ENCODE measurements around the gene GCNT1.
"Not testable (repeated sequence)": the region's sequence is repeated elsewhere in the genome, so short reads cannot be mapped to it uniquely, and the experiment has no call there.

The GCNT1 gene

GRCh38 chr9:76490249-76490990 is 31.4 kb downstream of the GCNT1 start:
- DNase-seq (ENCODE audit: low read depth in 3 of 3) = no peak

- not testable (repeated sequence) for DNase-seq (ENCODE audit: low read depth in 3 of 3)
Measured at GRCh38 chr9:76491056-76491455, 32.1 kb downstream of the GCNT1 start.

- DNase-seq (ENCODE audit: low read depth in 3 of 3) = not testable (repeated sequence)
Measured at GRCh38 chr9:76493496-76493895, 34.5 kb downstream of the GCNT1 start.

- no peak for DNase-seq (ENCODE audit: low read depth in 3 of 3)
Measured at GRCh38 chr9:76500061-76500460, 41.1 kb downstream of the GCNT1 start.

- no peak for DNase-seq (ENCODE audit: low read depth in 3 of 3)
Measured at GRCh38 chr9:76502746-76503145, 43.8 kb downstream of the GCNT1 start.

- DNase-seq (ENCODE audit: low read depth in 3 of 3) = no peak
Measured at GRCh38 chr9:76510041-76510440, 51.1 kb downstream of the GCNT1 start.

GRCh38 chr9:76510446-76510845 is 51.5 kb downstream of the GCNT1 start:
- no peak for DNase-seq (ENCODE audit: low read depth in 3 of 3)

GRCh38 chr9:76512826-76513225 is 53.8 kb downstream of the GCNT1 start:
- no peak for DNase-seq (ENCODE audit: low read depth in 3 of 3)

GRCh38 chr9:76516350-76516749 is 57.4 kb downstream of the GCNT1 start:
- no peak for DNase-seq (ENCODE audit: low read depth in 3 of 3)

GRCh38 chr9:76516871-76517270 is 57.9 kb downstream of the GCNT1 start:
- no peak for DNase-seq (ENCODE audit: low read depth in 3 of 3)

GRCh38 chr9:76519075-76519835 is 60.3 kb downstream of the GCNT1 start:
- DNase-seq (ENCODE audit: low read depth in 3 of 3) = no peak

GRCh38 chr9:76521244-76521681 is 62.3 kb downstream of the GCNT1 start:
- DNase-seq (ENCODE audit: low read depth in 3 of 3) = no peak

- no peak for DNase-seq (ENCODE audit: low read depth in 3 of 3)
Measured at GRCh38 chr9:76521906-76522305, 62.9 kb downstream of the GCNT1 start.

GRCh38 chr9:76523617-76524200 is 64.7 kb downstream of the GCNT1 start:
- not testable (repeated sequence) for DNase-seq (ENCODE audit: low read depth in 3 of 3)

- DNase-seq (ENCODE audit: low read depth in 3 of 3) = no peak
Measured at GRCh38 chr9:76525196-76525595, 66.2 kb downstream of the GCNT1 start.

GRCh38 chr9:76526026-76526425 is 67.0 kb downstream of the GCNT1 start:
- no peak for DNase-seq (ENCODE audit: low read depth in 3 of 3)

GRCh38 chr9:76528056-76528455 is 69.1 kb downstream of the GCNT1 start:
- no peak for DNase-seq (ENCODE audit: low read depth in 3 of 3)

GRCh38 chr9:76528642-76529190 is 69.7 kb downstream of the GCNT1 start:
- no peak for DNase-seq (ENCODE audit: low read depth in 3 of 3)

- no peak for DNase-seq (ENCODE audit: low read depth in 3 of 3)
Measured at GRCh38 chr9:76529653-76530052, 70.7 kb downstream of the GCNT1 start.

GRCh38 chr9:76530458-76531110 is 71.6 kb downstream of the GCNT1 start:
- DNase-seq (ENCODE audit: low read depth in 3 of 3) = no peak

- no peak for DNase-seq (ENCODE audit: low read depth in 3 of 3)
Measured at GRCh38 chr9:76531231-76531780, 72.3 kb downstream of the GCNT1 start.

- DNase-seq (ENCODE audit: low read depth in 3 of 3) = not testable (repeated sequence)
Measured at GRCh38 chr9:76532877-76533276, 73.9 kb downstream of the GCNT1 start.
